ENCODE results near the gene NAT8L. TPM values are rescaled to one million over a fixed set of nuclear protein-coding genes. Genes with fewer than 3 reads are reported as not detected.

The NAT8L gene
- polyA plus RNA-seq, 1 donor from 2014 or later: 12.6 TPM

GRCh38 chr4:2064276-2064991, 5.3 kb downstream of the NAT8L start:
- Histone ChIP-seq H3K9ac (ENCODE audit: low read length) (no peak overlapping the region), H3F3A (ENCODE audit: insufficient read depth, low read length, poor library complexity, severe bottlenecking) (no peaks in the 10 kb centered on the region), H3K27ac (ENCODE audit: low read length) (no peak overlapping the region), H2AFZ (ENCODE audit: low read depth, low read length) (no peak overlapping the region), H3K36me3 (ENCODE audit: insufficient read depth, low read length) (no peaks in the 10 kb centered on the region), H4K20me1 (ENCODE audit: insufficient read depth) (peaks cover 7% of the 10 kb centered on the region), H3K4me2 (ENCODE audit: low read length) (no peak overlapping the region), H3K79me2 (replicated peaks; ENCODE audit: insufficient read depth, low read length) (no peaks in the 10 kb centered on the region), H3K9me2 (ENCODE audit: insufficient read depth, low read length) (no peaks in the 10 kb centered on the region), H3K9me3 (ENCODE audit: low read length) (no peaks in the 10 kb centered on the region), H3K27me3 (ENCODE audit: insufficient read depth, low read depth, low read length) (no peaks in the 10 kb centered on the region), H3K4me3 (ENCODE audit: low read length) (no peak overlapping the region)
- no peak for TF ChIP-seq MXI1 (conservative IDR thresholded peaks at IDR 0.05; ENCODE audit: poor library complexity, severe bottlenecking)
- TF ChIP-seq RAD21 (conservative IDR thresholded peaks at IDR 0.05): no peak
- no peak for TF ChIP-seq REST (IDR thresholded peaks at IDR 0.05; ENCODE audit: borderline replicate concordance)
- no peak for TF ChIP-seq EZH2 (IDR thresholded peaks at IDR 0.05; ENCODE audit: borderline replicate concordance, insufficient read depth, low read length, poor library complexity, severe bottlenecking)
- TF ChIP-seq TAF1 (IDR thresholded peaks at IDR 0.05; ENCODE audit: low read depth): no peak
- TF ChIP-seq SMC3 (conservative IDR thresholded peaks at IDR 0.05; ENCODE audit: poor library complexity): no peak
- no peak for TF ChIP-seq EP300 (conservative IDR thresholded peaks at IDR 0.05; ENCODE audit: poor library complexity, severe bottlenecking)
- no peak for TF ChIP-seq CTCF (IDR thresholded peaks at IDR 0.05; ENCODE audit: poor library complexity, severe bottlenecking)
- TF ChIP-seq POLR2AphosphoS5 (IDR thresholded peaks at IDR 0.05): no peak

GRCh38 chr4:2065106-2065930, 6.2 kb downstream of the NAT8L start:
- no peak overlapping the region for H3K27ac ChIP-seq (ENCODE audit: low read length)
- no peaks in the 10 kb centered on the region for H3K36me3 ChIP-seq (ENCODE audit: insufficient read depth, low read length)
- no peak overlapping the region for H3K4me3 ChIP-seq (ENCODE audit: low read length)
- peaks cover 7% of the 10 kb centered on the region for H4K20me1 ChIP-seq (ENCODE audit: insufficient read depth)
- no peaks in the 10 kb centered on the region for H3K9me2 ChIP-seq (ENCODE audit: insufficient read depth, low read length)
- TF ChIP-seq REST (IDR thresholded peaks at IDR 0.05; ENCODE audit: borderline replicate concordance): no peak
- TF ChIP-seq POLR2AphosphoS5 (IDR thresholded peaks at IDR 0.05): no peak
- TF ChIP-seq CTCF (IDR thresholded peaks at IDR 0.05; ENCODE audit: poor library complexity, severe bottlenecking): no peak
- TF ChIP-seq EZH2 (IDR thresholded peaks at IDR 0.05; ENCODE audit: borderline replicate concordance, insufficient read depth, low read length, poor library complexity, severe bottlenecking): no peak
- TF ChIP-seq RAD21 (conservative IDR thresholded peaks at IDR 0.05): no peak
- no peak overlapping the region for H3K4me2 ChIP-seq (ENCODE audit: low read length)
- H3K9ac ChIP-seq (ENCODE audit: low read length): no peak overlapping the region
- H2AFZ ChIP-seq (ENCODE audit: low read depth, low read length): no peak overlapping the region
- H3K27me3 ChIP-seq (ENCODE audit: insufficient read depth, low read depth, low read length): no peaks in the 10 kb centered on the region
- no peaks in the 10 kb centered on the region for H3K9me3 ChIP-seq (ENCODE audit: low read length)
- H3K79me2 ChIP-seq (replicated peaks; ENCODE audit: insufficient read depth, low read length): no peaks in the 10 kb centered on the region
- no peaks in the 10 kb centered on the region for H3F3A ChIP-seq (ENCODE audit: insufficient read depth, low read length, poor library complexity, severe bottlenecking)

Data from neural cell (in vitro differentiated cells).